K562 (cell line): ENCODE results near the gene SUSD3. TPM values are rescaled to one million over a fixed set of nuclear protein-coding genes. Genes with fewer than 3 reads are reported as not detected.

Experiments used
- AFF1 ChIP-seq, 2 experiments: fragments of 450-650 bp; IDR thresholded peaks; 2 replicates each; pipeline ENCODE4 v1.6.1; 2018; ENCODE audit warnings: mild to moderate bottlenecking in 2 of 2, low read depth in 1 of 2; ENCODE audit not compliant: partially characterized antibody in 2 of 2
- EHMT2 ChIP-seq: fragments of 450-650 bp; IDR thresholded peaks from 2 replicates; pipeline ENCODE4 v1.6.1; 2018; ENCODE audit warnings: antibody characterized with exemption
- ESRRA ChIP-seq: fragments of 450-650 bp; IDR thresholded peaks from 2 replicates; pipeline ENCODE4 v1.6.1; 2014; ENCODE audit warnings: low read depth, mild to moderate bottlenecking, moderate library complexity, borderline replicate concordance
- PCBP1 ChIP-seq: fragments of 200-400 bp; formaldehyde crosslinking; IDR thresholded peaks from 2 replicates; pipeline ENCODE4 v1.6.1; 2018; ENCODE audit warnings: mild to moderate bottlenecking, low read depth, low read length; ENCODE audit not compliant: poor library complexity, severe bottlenecking
- SIN3A ChIP-seq, 2 experiments: fragments of 150-350 bp in 1 of 2; IDR thresholded peaks; 2 replicates each; pipeline ENCODE4 v1.6.1; 2011 to 2016; ENCODE audit warnings: borderline replicate concordance in 2 of 2, low read depth in 2 of 2, low read length in 2 of 2, mild to moderate bottlenecking in 2 of 2, moderate library complexity in 2 of 2; ENCODE audit not compliant: control insufficient read depth in 1 of 2
- SREBF1 ChIP-seq: fragments of 150-350 bp; IDR thresholded peaks from 2 replicates; pipeline ENCODE4 v1.6.1; 2014; ENCODE audit warnings: antibody characterized with exemption, low read depth, low read length, borderline replicate concordance
- ZNF655 ChIP-seq: fragments of 250-450 bp; sonication (Bioruptor Pico); IDR thresholded peaks from 2 replicates; pipeline ENCODE4 v1.5.0; 2021
- polyA plus RNA-seq, 8 experiments: library from polyadenylated mRNA; depleted of rRNA in 4 of 8; stranded (reverse) in 5 of 8; unstranded in 3 of 8; fragments of >200 nt; fragmentation: Nextera tagmentation in 2 of 8; fragmentation: Illumina TruSeq in 1 of 8; extraction: Ambion mirVana in 2 of 8; extraction: Trizol in 1 of 8; gene quantifications; 2 replicates each; pipeline versions ENCODE4 v1.2.1 to v1.2.3, GENCODE V29; 2011 to 2014; ENCODE audit warnings: inconsistent platforms in 1 of 8, missing spikeins in 1 of 8
- total RNA-seq, 7 experiments: library from RNA; depleted of rRNA in 6 of 7; stranded (reverse); fragments of >200 nt in 6 of 7; fragmentation: Illumina TruSeq in 2 of 7; extraction: Trizol in 2 of 7; gene quantifications; 2 replicates each; pipeline versions ENCODE4 v1.2.1 to v1.2.3, GENCODE V29; 2011 to 2021; ENCODE audit warnings: low replicate concordance in 1 of 7
- TF ChIP-seq, protein P1 (sequence below): fragments of 250-450 bp; sonication (Bioruptor Pico); IDR thresholded peaks from 2 replicates; pipeline ENCODE4 v1.8.0; 2021; ENCODE audit warnings: moderate library complexity, mild to moderate bottlenecking, inconsistent platforms
- TF ChIP-seq, protein P2 (sequence below), 2 experiments: fragments of 450-650 bp; formaldehyde crosslinking in 1 of 2; IDR thresholded peaks; 2 replicates each; pipeline versions ENCODE4 v1.4.0 to v1.6.1; 2014 to 2020; ENCODE audit warnings: mild to moderate bottlenecking in 2 of 2, borderline replicate concordance in 1 of 2, low read depth in 1 of 2

SUSD3 gene
- total and polyA plus RNA-seq, 9 of the 15 experiments (the other 6 are each of a cell fraction or from before 2014, with no cell fraction given) = 1.3 to 21.7 (median 11.4) TPM

DNA sequence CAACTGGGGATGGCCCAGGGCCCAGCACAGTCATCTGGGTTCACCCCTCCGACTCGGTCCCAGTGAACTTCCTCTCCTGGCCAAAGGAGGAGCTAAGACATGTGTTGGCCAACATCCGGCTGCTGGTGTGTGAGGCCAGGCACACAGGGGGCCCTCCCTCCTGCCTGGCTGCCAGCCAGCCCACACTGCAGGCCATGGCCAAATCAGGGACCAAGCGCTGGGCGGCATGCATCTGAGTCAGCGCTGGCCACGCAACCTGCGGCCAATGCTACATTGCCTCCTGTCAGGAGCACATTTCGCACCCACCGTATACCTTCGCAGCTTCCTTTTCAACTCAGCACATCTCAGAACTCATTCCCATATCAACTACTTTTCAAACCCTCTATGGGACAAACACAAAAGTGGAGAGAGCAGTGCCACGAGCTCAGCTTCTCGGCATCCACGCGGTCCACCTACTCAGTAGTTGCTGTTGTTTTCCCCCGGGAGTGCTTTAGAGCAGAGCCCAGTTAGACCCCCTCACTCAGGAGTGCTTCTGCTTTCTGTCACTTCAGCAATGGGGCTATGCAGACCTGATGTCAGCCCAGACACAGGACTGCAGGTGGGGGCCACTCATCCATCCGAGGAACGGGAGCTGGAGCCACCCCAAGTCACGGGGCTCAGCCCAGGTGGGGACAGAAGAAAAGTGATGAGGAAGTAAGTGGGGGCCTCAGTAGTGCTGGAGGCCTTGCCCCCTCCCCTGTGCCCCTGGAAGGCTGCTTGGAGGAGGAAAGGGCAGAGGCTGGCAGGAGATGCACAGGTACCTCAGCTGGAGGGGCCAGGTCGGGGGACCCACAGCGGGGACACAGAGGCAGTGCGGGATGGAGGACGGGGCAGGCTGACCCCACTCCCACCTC, 61.7 kb downstream of the SUSD3 start (continued):
- TF ChIP-seq, protein P1, sequence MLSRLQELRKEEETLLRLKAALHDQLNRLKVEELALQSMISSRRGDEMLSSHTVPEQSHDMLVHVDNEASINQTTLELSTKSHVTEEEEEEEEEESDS (CRISPR knock-in tag) = no peak
- TF ChIP-seq, protein P2, sequence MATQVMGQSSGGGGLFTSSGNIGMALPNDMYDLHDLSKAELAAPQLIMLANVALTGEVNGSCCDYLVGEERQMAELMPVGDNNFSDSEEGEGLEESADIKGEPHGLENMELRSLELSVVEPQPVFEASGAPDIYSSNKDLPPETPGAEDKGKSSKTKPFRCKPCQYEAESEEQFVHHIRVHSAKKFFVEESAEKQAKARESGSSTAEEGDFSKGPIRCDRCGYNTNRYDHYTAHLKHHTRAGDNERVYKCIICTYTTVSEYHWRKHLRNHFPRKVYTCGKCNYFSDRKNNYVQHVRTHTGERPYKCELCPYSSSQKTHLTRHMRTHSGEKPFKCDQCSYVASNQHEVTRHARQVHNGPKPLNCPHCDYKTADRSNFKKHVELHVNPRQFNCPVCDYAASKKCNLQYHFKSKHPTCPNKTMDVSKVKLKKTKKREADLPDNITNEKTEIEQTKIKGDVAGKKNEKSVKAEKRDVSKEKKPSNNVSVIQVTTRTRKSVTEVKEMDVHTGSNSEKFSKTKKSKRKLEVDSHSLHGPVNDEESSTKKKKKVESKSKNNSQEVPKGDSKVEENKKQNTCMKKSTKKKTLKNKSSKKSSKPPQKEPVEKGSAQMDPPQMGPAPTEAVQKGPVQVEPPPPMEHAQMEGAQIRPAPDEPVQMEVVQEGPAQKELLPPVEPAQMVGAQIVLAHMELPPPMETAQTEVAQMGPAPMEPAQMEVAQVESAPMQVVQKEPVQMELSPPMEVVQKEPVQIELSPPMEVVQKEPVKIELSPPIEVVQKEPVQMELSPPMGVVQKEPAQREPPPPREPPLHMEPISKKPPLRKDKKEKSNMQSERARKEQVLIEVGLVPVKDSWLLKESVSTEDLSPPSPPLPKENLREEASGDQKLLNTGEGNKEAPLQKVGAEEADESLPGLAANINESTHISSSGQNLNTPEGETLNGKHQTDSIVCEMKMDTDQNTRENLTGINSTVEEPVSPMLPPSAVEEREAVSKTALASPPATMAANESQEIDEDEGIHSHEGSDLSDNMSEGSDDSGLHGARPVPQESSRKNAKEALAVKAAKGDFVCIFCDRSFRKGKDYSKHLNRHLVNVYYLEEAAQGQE (IDR thresholded peaks at IDR 0.05; ENCODE audit: borderline replicate concordance) = 0 out of 2 replicates have a peak, but pooled peaks have one; percentile 20
- TF ChIP-seq, protein P2 (CRISPR knock-in tag; IDR thresholded peaks at IDR 0.05; ENCODE audit: low read depth) = no peak
- no peak for TF ChIP-seq PCBP1
- no peak for TF ChIP-seq AFF1 (IDR thresholded peaks at IDR 0.05; ENCODE audit: low read depth in 1 of 2, partially characterized antibody in 2 of 2)
- no peak for TF ChIP-seq EHMT2
- TF ChIP-seq ZNF655 (CRISPR knock-in tag) = no peak
- TF ChIP-seq ESRRA = peak; percentile 42; the same call in 1 of the 2 replicates
- TF ChIP-seq SIN3A (IDR thresholded peaks at IDR 0.05; ENCODE audit: borderline replicate concordance in 2 of 2, control insufficient read depth in 1 of 2, low read depth in 2 of 2, low read length in 2 of 2) = no peak
- no peak for TF ChIP-seq SREBF1
